SIG-M5 treated with dmso at 0.1 percent for 504 hours (cell line): ENCODE data around the gene MAN1C1.

Experiments used
- DNase-seq: peaks from one replicate; lab custom pipeline; 2025; ENCODE audit not compliant: unreplicated experiment; lab: John Stamatoyannopoulos, UW

The MAN1C1 gene

DNA sequence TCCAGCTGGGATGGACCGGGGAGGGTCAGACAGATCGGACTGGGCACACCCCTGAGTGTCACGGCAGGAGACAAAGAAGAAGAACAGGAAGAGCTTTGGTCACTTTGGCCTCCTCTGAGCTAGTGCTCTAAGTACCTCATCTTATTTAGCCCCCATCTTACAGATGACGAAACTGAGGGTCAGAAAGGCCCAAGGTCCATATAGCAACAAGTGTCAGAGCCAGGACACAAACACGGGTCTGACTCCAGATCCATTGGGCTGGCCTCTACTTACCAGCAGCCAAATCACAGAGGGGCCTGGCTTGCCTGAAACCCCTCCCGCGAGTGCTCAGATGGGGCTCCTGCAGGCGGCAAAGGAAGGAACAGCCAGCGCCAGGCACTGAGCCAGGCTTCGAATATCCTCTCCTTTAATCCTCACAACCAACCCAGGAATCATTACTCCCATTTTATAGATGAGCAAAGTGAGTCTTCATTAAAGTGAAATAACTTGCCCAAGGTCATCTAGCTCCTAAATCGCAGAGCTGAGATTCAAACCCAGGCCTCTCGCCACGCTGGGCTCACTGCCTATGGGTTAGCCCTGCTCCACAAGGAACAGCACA is 157.7 kb downstream of the MAN1C1 start:
- no peak for DNase-seq

DNA sequence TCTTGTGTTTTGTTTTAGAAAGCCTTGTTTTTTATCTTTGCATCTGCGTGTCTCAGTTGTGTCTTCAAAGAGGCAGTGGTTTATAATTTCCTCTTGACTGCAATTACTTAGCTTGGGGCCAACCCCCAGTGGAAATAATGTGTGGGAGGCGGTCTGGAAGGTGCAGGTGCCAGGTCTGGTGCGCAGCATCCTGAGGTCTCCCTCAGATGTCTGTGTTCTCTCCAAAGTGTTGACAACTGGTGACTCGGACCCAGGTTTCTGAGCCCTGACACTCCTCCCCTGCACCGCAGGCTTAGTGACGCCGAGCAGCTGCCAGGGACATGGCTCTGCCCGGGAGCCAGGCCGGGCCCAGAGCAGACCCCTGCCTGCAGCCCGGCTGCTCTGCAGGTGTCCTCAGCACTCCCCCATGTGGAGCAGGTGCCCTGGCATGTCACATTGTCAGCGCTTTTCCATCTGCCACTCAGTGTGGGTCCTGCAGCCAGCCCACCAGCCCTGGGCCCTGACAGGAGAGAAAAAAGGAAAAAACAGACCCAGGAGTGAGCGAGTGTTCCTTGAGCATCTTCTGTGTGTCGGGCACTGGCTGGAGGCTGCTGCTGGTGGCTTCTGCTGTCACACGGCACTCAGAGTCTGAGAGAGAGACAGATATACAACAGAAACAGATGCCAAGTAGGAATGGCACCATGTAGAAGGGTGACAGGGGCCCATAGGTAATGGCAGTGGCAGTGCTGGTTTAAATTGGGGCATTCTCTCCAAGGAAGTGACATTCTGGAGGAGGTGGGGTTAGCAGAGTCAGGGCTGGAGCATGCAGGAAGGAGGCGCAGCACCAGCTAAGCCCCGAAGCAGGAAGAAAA is 158.6 kb downstream of the MAN1C1 start:
- no peak for DNase-seq

DNA sequence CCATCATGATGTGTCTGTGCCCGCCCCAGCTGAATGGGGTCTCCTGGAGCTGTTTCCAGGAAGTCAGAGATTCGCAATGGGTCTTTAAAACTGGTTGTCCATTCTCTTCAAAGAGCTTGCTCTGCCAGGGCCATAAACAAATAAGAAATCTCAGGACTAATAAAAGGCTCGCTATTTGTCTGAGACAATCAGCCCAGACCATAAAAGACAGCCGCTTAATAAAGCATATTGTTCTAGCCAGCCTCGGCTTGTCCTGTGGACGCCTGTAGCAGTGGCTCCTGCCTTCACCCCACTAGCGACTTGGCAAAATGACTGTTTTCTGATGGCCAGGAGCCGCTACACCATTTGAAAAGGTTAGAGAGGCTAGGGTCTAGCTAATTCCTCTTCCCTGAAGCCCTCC is 162.8 kb downstream of the MAN1C1 start:
- no peak for DNase-seq

DNA sequence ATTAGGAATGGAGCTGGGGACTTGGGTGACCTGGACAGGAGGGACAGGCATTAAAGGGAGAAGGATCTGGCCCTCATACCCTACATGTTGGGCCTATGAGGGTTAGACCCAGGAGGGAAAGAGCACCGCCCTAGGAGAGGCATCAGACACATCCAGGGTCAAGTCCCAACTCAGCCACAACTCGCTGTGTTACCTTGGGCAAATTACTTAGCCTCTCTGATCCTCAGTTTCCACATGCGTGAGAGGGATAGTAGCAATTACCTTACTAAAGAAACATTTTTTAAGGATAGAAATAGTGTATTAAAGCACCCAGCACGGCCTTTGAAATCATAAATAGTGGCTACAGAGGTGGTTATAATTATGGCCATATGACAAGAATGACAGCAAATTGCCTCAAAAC is 163.3 kb downstream of the MAN1C1 start:
- no peak for DNase-seq

DNA sequence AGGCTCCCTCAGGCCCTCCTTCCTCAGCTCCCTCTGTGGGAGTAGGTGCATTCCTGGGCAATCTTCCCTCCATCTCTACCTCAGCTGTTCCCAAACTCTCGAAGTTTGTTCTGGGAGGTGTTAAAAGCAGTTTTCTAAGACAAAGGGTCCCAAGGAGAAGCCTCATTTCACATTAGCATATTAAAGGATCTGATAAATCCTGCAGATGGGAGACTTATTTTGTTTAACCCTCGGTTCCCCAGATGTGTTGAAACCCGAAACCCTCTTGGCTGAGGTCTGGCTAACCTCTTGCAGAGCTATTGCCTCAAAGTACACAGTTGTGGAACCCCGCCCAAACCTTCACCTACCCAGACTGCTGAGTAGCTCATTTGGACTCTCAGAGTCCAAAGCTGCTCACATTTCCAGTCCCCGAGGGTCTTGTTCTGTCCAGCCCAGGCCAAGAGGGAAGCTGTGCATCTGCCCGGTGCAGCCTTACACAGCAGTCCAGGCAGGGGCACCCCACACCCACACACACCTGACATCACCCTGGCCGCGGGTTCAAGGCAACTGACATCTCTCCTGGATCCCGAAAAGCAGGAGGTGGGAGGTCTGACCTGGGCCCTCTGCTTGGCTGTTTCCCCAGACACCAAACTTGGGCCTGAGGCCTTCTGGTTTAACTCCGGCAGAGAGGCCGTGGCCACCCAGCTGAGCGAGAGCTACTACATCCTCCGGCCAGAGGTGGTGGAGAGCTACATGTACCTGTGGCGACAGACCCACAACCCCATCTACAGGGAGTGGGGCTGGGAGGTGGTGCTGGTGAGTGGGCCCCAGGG is 163.9 kb downstream of the MAN1C1 start:
- DNase-seq: no peak

DNA sequence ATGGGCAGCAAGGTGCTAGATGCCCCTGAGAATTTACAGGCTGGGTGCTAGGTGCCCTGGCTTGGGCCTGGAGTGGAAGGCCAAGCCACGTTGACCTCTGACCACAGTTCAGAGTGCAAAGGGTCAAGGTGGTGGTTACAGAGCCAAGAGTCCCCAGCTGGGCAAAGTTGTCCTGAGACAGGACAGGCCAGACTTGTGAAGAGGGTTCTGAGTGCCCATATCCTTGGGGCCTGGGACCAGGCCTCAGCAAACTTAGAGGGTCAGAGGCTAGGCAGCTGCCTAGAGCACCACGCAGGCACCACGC is 164.5 kb downstream of the MAN1C1 start:
- no peak for DNase-seq

DNA sequence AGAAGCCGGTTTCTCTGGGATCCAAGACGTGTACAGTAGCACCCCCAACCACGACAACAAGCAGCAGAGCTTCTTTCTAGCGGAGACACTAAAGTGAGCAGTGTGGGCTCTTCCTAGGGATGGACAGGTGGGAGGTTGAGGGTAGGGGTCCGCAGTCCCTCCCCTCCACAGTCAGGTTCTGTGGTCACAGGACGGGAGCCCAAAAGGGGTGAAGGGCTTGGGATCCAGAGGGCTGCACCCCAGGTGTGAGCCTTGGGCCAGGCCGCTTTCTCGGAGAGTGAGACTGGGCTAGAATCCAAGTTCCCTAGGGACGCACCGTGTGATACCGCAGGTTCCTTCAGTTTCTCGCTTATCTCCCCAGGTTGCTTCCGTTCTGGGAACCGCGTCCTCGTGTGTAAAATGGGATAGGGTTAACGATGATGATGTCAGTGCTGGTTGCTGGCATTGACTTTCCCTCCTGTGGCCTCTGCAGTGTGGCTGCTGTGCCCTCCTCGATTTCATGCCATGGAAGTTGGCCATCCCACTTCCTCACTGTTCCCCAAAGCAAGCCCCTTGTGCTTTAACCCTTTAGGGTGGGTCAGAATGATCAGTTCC is 166.1 kb downstream of the MAN1C1 start:
- DNase-seq: no peak

DNA sequence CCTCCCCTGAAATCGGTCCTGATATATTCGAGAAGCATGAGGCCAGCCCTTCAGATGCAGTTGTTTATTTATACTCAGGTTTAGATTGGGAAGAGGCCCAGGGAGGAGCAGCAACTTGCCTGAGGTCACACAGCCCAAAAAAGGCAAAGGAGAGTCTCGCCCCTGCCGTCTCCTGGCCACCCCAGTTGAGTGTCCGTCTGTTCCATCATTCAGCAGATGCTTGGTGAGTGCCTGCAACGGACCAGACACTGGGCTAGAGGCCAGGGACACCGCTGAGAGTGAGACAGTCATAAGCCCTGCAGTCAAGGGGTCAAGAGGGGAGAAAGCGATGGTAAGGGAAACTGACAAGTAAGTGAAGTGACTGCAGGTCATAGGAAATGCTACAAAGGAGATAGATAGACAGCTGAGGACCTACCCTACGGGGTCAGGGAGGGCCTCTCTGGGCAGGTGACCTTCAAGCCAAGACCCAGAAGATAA is 168.0 kb downstream of the MAN1C1 start:
- no peak for DNase-seq

DNA sequence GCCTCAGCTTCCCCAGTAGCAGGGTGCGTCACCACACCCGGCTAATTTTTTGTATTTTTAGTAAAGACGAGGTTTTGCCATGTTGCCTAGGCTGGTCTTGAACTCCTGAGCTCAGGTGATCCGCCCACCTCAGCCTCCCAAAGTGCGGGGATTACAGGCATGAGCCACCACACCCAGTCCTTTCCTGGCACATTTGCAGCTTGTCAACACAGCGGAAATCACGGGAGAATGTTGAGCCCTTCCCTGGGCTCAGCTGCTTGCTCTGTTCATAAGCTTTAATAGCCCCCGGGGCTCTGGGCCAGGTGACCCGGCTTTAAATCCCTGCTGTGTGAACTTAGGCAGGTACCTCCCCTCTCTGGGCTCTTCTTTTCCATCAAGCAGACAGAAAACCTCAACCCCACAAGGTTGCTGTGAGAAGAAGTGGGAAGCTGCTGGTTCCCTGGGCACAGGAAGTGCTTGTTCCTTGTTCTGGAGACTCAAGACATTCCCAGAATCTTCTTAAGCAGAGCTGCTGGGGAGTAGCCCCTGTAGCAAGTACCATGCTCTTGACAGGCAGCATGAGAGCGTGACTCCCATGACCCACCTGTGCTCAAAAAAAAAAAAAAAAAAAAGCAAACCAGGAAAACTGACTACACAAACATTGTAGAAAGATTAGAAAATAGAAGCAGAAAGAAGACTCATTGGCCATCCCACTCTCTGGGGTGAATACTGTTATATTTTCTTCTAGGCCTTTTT is 168.9 kb downstream of the MAN1C1 start:
- no peak for DNase-seq

DNA sequence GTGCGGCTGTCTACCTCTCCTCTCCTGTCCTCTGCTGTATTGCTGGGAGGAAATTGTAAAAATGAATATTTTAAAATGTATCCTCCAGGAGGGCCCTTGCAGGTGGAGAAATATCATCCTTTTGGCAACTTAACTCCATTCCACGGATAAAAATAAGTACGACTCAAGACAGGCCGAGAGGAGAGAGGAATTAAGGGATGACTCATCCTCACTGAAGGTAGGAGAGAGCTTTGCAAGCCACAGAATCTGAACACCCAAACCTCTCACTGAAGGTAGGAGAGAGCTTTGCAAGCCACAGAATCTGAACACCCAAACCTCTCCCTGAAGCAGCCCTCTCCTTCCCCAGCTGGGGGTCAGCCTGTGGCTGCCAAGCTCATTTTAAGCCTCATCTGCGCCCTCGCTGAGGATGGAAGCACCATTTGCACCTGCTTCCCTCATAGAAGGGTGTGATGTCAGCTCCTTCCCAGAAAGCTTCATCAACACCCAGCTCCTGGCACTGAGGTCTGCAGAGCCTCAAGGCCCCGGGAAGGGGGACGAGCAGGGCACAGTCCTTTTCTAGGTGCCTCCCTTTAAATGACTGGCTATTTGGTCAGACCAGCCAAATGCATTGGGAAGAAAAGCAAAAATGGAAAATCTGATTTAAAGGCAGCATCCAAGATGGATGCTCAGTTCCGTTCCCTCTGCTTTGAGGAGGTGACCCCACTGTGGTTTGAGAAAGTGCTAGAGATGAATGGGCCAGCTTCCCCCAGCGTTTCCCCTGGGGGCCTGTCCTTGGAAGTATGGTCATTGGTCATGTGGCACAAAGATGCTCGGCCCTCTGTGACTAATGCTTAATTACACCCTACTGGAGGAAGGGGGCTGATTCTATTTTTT is 170.5 kb downstream of the MAN1C1 start:
- no peak for DNase-seq

DNA sequence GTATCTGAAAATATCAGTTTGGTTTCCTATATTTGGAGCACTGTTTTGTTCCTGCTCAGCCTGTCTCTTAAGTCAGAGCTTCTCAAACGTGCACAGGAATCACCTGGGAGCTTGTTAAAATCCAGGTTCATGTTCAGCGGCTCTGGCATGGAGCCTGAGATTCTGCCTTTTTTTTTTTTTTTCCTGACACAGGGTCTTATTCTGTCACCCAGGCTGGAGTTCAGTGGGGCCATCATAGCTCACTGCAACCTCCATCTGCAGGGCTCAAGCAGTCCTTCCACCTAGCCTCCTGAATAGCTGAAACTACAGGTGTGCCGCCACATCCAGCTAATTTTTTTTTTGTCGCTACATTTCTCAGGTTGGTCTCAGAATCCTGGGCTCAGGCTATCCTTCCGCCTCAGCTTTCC is 171.2 kb downstream of the MAN1C1 start:
- no peak for DNase-seq

DNA sequence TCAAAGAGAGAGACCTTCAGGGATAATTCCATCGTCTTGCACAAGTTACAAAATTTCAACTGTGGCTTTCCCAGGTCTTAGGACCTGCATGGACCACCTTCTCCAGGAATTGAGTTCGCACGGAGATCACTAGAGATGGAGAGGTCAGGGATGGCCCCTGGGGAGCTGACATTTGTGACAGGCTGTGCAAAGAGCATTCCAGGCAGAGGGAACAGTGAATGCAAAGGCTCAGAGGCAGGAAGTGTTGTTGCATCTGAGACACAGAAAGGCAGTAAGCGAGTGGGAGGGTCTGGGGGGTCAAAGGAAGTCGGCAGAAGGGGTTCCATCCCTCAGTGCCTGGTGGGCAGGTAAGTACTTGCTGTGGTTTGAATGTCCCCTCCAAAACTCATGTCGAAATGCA is 173.9 kb downstream of the MAN1C1 start:
- DNase-seq: no peak

DNA sequence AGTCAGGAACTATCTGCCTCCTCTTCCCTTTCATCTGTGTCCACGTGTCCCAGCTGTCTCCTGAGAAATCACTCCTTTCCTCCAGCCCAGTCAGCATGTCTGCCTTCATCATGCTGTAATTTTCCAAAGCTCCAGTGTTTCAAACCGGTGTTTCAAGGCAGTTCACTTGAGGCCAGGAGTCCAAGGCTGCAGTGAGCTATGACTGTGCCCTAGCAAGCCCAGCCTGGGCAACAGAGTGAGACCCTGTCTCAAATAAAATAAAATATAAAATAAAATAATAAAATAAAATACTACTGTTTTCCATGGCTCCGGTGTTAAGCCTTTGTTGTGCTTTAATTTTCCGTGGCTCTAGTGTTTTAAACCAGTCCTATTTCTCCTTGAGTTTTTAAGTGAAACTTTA is 175.5 kb downstream of the MAN1C1 start:
- DNase-seq: no peak

DNA sequence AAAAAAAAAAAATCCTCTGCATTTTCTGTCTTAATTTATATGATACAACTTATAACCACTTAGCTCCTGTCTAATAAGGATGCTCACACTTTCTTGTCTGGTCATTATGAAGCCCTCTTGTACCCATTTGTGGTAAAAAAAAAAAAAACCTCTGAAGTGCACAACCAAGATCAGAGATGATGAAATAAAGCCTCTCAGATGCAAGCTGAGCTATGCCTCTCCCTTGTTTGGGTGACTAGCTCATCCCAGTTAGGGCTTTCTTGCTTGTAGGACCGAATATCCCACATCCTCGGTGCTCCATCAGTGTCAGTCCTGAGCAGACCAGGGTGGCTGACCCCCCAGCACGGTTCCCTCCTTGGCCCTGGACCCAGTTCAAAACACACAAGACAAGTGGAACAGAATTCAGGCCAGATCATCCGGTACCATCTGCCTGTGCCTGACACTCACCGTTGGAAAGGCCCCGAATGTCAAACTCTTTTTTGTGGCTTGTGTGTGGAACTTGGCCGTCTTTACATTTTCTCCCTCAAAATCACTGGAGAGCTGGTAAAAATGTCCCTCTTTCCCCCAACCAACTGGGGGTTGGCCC is 177.1 kb downstream of the MAN1C1 start:
- no peak for DNase-seq

DNA sequence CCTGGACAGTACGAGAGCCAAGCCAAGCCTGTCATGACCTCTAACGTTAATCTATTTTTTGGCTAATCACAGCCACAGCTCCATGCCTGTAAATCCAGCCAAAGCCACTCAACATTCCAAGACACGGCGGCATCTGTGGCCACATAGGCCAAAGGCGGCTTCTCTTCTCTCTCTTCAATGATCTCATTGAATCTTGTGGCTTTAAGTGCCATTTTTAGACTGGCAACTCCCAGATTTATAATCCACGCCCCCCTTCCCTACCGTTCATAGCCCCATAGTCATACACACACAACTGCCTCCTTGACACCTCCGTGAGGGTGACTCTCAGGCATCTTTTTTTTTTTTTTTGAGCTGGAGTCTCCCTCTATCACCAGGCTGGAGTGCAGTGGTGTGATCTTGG is 177.7 kb downstream of the MAN1C1 start:
- DNase-seq: no peak

DNA sequence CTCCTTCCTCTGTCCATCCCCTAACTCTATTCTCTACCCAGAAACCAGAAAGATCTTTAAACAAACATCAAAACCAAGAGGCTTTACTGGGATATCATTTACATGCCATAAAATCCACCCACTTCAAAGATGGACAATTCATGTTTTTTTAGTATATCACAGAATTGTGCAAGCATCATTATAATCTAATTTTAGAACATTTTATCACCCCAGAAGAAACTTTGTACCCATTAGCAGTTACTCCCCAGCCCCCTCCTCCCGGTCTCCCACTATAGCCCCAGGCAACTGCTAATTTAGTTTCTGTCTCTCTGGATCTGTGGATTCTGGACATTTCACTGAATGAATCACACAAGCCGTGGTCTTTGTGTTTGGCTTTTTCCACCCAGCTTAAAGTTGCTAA is 178.6 kb downstream of the MAN1C1 start:
- DNase-seq: no peak

DNA sequence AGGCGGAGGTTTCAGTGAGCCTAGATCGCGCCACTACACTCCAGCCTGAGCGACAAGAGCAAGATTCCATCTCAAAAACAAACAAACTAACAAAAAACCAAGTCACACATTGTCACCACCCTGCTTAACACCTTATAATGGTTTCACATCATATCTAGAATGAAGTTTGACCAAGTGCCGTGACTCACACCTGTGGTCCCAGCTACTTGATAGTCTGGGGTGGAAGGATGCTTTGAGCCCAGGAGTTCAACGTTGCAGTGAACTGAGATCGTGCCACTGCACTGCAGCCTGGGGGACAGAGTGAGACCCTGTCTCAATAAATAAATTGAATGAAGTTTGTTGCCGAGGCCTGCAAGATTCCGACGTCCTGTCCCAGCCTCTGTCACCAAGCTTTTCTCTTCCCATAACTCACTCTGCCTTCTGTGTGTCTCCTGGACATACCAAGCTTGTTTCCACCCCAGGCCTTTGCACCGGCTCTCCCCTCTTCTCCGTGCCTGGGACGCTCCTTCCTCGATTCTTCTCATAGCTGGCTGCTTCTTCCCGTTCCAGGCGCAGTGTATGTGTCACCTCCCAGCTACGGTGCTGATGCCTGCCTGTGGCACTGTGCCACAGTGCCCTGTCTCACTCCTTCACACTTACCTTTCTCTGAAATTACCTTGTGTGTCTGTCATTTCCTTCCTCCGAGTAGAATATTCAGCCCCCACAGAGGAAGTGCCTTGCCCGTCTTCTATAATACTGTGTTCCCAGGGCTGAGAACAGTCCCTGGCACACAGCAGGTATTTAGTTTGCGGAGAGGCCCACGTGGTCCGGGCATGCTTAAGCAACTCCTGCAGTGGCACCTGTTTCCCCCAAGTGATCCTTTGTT is 179.6 kb downstream of the MAN1C1 start:
- no peak for DNase-seq

DNA sequence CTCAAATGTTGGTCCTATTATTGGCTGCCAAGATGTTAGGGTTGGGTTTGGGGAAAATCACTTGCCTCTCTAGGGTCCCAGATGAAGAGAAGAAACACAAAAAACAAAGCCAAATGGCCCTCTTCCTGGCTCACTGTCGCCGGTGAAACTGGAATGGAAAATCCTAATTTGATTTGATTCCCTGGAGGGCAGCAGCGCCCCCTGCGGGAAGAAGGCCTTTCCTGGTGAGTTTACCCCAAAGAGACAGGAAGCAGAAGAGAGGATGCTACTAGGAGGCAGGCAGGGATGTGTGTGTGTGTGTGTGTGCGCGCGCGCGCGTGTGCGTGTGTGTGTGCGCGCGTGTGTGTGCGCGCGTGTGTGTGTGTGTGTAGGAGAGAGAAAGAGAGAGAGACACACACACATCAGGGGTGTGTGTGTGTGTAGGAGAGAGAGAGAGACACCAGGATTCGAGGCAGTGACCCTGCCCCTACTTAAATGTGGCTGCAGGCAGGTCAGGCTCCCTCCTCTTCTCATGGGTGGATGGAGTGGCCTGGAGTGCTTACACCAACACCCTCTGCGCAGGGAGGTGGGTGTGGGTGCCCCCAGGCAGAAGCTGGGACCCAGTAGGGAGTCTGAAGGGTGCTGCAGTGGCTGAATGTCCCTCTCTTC is 180.3 kb downstream of the MAN1C1 start:
- DNase-seq: peak; percentile 72
